ENCODE results near the gene SERPINA7.

GRCh38 chrX:106039920-106040319, 1.4 kb upstream of the SERPINA7 start:
- TF ChIP-seq POLR2A (IDR thresholded peaks at IDR 0.05) = no peak
- TF ChIP-seq CTCF (IDR thresholded peaks at IDR 0.05) = peak; percentile 24 to 65 (median 37)
